Stimulated activated CD8-positive, alpha-beta memory T cell treated with anti-CD3 and anti-CD28 coated beads, Interleukin-4, amount 100 ng/mL, for 1 hour (primary cell): Measurements from ENCODE around the gene RPH3AL.

Experiments used
- DNase-seq, 2 donors: peaks; one replicate each; pipeline ENCODE4 v3.0.0-alpha.2; 2020; ENCODE audit warnings: low read depth in 2 of 2, low spot score in 1 of 2

Gene RPH3AL

DNA sequence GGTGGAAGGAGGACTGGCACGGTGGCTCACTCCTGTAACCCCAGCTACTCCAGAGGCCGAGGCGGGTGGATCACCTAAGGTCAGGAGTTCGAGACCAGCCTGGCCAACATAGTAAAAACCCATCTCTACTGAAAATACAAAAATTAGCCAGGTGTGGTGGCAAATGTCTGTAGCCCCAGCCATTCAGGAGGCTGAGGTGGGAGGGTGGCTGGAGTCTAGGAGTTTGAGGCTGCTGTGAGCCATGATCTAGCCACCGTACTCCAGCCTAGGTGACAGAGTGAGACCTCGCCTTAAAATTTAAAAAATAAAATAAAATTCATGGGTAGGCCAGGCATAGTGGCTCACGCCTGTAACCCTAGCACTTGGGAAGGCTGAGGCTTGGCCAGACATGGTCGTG, 1.2 kb upstream of the RPH3AL start:
- no peak for DNase-seq

GRCh38 chr17:353213-353837, 718 bp upstream of the RPH3AL start:
- no peak for DNase-seq

DNA sequence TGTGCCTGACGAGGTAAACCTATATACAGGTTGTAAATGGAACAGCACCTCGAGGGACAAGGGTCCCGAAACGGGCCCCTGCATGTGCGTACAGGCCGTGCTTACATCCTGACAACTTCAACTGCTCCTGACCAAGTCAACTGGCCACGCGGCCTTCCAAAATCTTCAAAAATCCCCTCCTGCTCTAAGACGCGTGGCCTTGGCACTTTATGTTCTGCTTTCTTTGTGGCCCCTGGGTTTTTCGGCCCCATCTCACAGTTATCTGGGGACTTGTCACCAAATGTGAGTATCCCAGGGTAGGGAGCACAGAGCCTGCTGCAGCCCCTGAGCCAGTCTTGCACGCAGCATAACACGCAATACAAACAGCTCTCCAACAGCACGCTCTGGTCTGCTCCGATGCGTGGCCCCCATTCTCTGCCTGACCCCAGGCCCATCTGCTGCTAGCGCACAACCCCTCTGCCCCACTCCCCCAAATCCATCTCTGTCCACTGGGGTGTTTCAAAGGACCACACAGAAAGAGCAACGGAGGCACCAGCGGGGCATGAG, 659 bp downstream of the RPH3AL start:
- no peak for DNase-seq

GRCh38 chr17:351449-351738, 1.2 kb downstream of the RPH3AL start:
- no peak for DNase-seq

- DNase-seq: no peak
Measured at GRCh38 chr17:350706-351448, 1.7 kb downstream of the RPH3AL start.

DNA sequence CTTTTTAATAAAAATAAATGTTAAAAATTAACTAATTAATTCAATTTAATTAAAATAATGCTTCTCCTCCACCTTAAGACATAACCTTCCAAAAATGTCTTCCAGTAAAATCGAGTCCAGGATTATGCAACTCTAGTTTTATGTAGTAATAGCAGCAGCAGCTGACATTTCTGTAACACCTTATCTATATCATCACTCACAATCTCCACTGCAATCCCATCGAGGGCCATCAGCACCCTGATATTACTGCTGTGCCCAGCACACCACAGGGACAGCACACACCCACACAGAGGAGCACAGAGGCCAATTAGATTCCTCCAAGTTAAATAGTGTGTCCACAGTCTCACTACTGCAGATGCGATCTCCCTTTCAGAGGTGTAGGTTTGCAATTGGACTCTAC, 2.9 kb downstream of the RPH3AL start:
- no peak for DNase-seq

- no peak for DNase-seq
Measured at GRCh38 chr17:348692-349425, 3.7 kb downstream of the RPH3AL start.

DNA sequence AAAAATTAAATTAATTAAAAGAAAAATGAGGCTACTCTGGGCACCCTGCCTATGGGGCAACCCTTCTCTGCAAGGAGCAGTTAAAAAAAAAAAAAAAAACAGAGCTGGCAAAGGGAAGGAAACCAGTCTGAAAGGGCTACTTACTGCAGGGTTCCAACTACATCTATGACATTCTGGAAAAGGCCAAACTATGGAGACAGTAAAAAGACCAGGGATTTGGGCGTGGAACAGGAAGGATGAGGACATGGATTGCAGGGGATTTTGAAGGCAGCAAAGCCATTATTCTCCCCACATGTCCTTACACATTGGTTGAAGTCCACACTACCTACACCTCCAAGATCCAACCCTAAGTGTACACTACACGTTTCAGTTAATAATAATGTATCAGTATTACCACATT, 4.6 kb downstream of the RPH3AL start:
- DNase-seq: no peak

GRCh38 chr17:347309-347899, 5.2 kb downstream of the RPH3AL start:
- no peak for DNase-seq

GRCh38 chr17:345992-346785, 6.4 kb downstream of the RPH3AL start:
- no peak for DNase-seq

- DNase-seq: no peak
Measured at GRCh38 chr17:345261-345660, 7.3 kb downstream of the RPH3AL start.

- no peak for DNase-seq
Measured at GRCh38 chr17:343875-344752, 8.5 kb downstream of the RPH3AL start.

DNA sequence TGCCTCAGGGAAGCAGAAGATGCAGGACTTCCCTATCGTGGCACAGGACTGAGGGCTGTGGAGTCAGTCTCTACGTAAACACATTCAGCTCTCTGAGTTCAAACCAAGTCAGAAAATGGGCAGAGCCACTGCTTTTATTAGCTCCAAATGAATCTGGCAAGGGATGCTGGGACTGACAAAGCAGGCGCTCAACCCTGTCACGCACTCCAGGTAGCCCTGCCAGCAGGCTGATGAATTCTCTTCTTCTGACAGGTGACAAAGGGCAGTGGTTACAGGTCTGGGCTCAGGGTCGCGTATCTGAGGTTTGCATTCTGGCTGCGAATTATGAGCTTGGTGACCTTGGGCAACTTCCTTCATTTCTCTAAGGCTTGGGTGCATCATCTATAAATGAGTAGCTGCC, 9.4 kb downstream of the RPH3AL start:
- DNase-seq: no peak

DNA sequence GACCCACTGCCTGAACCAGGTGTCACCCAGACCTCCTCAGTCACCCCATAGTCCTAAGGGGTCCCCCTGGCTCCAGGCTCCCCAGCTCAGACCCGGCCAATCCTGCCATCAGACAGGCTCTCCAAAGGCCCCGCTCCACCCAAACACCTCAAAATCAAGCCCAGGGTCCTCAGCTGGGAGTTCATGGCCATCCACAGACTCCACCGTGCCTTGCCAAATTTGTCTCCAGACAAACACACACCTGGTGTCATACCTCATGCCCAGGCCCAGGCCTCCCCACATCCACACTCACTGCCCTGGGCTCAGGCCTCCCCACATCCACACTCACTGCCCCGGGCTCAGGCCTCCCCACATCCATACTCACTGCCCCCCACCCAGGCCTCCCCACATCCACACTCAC, 12.5 kb downstream of the RPH3AL start:
- no peak for DNase-seq

GRCh38 chr17:339193-340061, 13.2 kb downstream of the RPH3AL start:
- DNase-seq: no peak

- no peak for DNase-seq
Measured at GRCh38 chr17:338442-339192, 14.0 kb downstream of the RPH3AL start.

DNA sequence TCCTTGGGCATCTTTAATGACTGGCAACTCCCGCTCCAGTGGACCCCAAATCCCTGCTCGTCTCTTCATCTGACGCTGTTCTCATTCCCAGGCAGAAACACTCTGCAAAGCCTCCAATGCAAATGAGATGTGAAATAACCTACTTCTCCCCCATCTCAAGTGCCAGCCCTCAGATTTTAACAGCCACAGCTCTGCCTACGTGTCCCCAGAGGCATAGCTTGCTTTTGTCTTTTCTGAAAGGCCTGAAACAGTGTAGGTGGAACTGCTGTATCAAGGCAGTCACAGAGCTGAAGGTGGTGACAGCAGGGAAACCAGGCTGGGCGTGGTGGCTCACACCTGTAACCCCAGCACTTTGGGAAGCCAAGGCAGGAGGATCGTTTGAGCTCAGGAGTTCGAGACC, 14.7 kb downstream of the RPH3AL start:
- DNase-seq: no peak

DNA sequence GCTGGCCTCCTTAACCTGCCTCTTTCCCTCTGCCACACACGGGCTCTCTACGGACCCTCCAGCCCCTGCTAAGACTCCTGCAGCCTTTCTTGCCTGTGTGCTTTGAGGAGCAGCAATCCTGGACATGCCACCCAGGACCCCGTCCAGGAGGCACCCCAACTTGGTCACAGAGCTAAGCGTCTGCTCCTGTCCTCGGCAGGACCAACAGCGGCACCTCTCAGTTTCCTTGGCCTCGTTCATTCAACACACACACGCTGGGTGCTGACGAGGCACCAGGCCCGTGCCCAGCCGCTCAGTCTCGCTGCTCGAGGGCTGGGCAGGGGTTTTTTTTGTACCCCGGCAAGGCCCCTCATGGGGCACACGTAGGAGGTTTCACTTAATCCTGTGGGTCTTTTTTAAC, 15.2 kb downstream of the RPH3AL start:
- no peak for DNase-seq
